ENCODE measurements around the gene PGD.

GRCh38 chr1:10424034-10424433 lies 25.2 kb downstream of the PGD start:
- TF ChIP-seq MAX (IDR thresholded peaks at IDR 0.05) (no peak), TEAD4 (IDR thresholded peaks at IDR 0.05) (no peak), RAD21 (IDR thresholded peaks at IDR 0.05; ENCODE audit: low read depth) (no peak), TCF12 (IDR thresholded peaks at IDR 0.05; ENCODE audit: low read depth) (no peak), EGR1 (IDR thresholded peaks at IDR 0.05) (no peak), REST (IDR thresholded peaks at IDR 0.05; ENCODE audit: low read depth) (no peak)
